SH-SY5Y (cell line): Measurements from ENCODE around the gene CDH15.

Source experiments
- GATA2 ChIP-seq: IDR thresholded peaks from 2 replicates; pipeline ENCODE4 v1.6.1; 2011; ENCODE audit warnings: mild to moderate bottlenecking, low read depth, low read length
- GATA3 ChIP-seq: IDR thresholded peaks from 2 replicates; pipeline ENCODE4 v1.6.1; 2011; ENCODE audit warnings: low read depth, mild to moderate bottlenecking, low read length, moderate library complexity

DNA sequence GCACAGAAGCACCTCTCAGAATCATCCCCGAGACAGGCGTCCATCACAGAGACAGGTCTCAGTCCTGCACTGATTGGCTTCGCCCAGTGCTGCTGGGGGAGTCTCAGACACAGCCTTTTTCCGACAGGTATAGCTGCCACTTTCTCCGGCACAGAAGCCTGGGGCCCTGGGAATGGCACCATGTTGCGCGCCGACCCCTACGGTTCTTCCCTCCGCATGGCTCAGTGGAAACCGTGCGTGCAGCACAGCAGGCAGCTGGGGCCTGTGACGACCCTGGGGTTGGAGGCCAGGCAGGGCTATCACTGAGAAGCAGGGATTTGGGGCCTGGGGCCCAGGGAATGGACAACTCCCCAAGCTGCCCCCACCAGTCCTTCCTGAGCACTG lies 29.7 kb upstream of the CDH15 start:
- TF ChIP-seq GATA2 (no peak), GATA3 (no peak)
